Measurements from ENCODE around the gene DDIAS. TPM values are rescaled to one million over a fixed set of nuclear protein-coding genes. Genes with fewer than 3 reads are reported as not detected.

The DDIAS gene
- total and polyA plus RNA-seq, 3 experiments from 2014 or later = 1.6 to 27.8 (median 23.8) TPM

GRCh38 chr11:82974851-82975250, 73.3 kb downstream of the DDIAS start:
- Mint-ChIP-seq H3K27me3 (no peaks in the 10 kb centered on the region), H3K27ac (peak overlapping the region in 1 of 8 donors; percentile 22), H3K36me3 (no peaks in the 10 kb centered on the region), H3K9me3 (no peaks in the 10 kb centered on the region), H3K4me1 (peaks cover 24 to 43% (median 32%) of the 10 kb centered on the region in 3 donors), H3K4me3 (no peak overlapping the region)
- no peak for DNase-seq
- CTCF ChIA-PET = interaction anchor here (1.2 to 1.4 kb wide), 2 partner anchors 15 to 73 kb away, joined by 3 to 5 read pairs; partner anchors contain the start of gene DDIAS
- H3K27me3 ChIP-seq (ENCODE audit: insufficient read depth, low read length, poor library complexity, severe bottlenecking) = no peaks in the 10 kb centered on the region
- no peak overlapping the region for H3K4me3 ChIP-seq (ENCODE audit: low read length)
- no peak overlapping the region for H3K27ac ChIP-seq (ENCODE audit: low read depth, low read length)
- no peaks in the 10 kb centered on the region for H3K36me3 ChIP-seq (ENCODE audit: insufficient read depth, low read length)
- peaks cover 4% of the 10 kb centered on the region for H3K4me1 ChIP-seq (ENCODE audit: insufficient read depth, low read length)
- POLR2A ChIA-PET = interaction anchor here (0.6 kb wide), 1 partner anchor 24 kb away, joined by 3 read pairs; no protein-coding TSS in a partner anchor
- H3K9me3 ChIP-seq (ENCODE audit: low read length) = no peaks in the 10 kb centered on the region

- H3K27ac Mint-ChIP-seq = peak overlapping the region in 1 of 8 donors; percentile 34
Measured at GRCh38 chr11:82975882-82976281, 74.3 kb downstream of the DDIAS start.

DNA sequence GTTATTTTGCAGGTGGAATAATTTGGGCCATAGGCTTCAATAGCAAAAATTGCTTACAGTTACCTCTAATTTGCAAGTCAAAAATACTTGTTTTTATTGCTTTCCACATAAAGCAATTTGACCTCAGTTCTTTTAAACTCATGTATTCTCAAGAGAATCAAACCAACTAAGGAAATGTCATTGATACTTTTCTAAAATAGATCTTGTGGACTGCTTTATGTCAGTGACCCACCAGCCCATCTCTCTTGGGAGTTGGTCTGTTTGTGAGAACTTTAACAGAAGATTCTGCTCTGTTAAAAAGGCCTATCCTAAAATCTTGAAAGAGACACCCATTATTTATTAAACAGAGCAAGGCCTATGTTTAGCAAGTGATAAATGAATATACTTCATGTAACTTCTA, 75.2 kb downstream of the DDIAS start:
- no peak overlapping the region for H3K4me3 Mint-ChIP-seq
- H3K27me3 Mint-ChIP-seq = no peaks in the 10 kb centered on the region
- CTCF ChIA-PET = no interaction called here
- no peaks in the 10 kb centered on the region for H3K9me3 Mint-ChIP-seq
- H3K4me1 Mint-ChIP-seq = peaks cover 17 to 40% (median 24%) of the 10 kb centered on the region in 3 donors
- Histone ChIP-seq H3K27ac (ENCODE audit: low read depth, low read length) (no peak overlapping the region), H3K27me3 (ENCODE audit: insufficient read depth, low read length, poor library complexity, severe bottlenecking) (no peaks in the 10 kb centered on the region), H3K9me3 (ENCODE audit: low read length) (no peaks in the 10 kb centered on the region), H3K36me3 (ENCODE audit: insufficient read depth, low read length) (no peaks in the 10 kb centered on the region), H3K4me3 (ENCODE audit: low read length) (no peak overlapping the region), H3K4me1 (ENCODE audit: insufficient read depth, low read length) (no peaks in the 10 kb centered on the region)
- no peak for DNase-seq
- peaks cover 4 to 10% (median 6%) of the 10 kb centered on the region in 3 donors for H3K36me3 Mint-ChIP-seq
- no peak overlapping the region for H3K27ac Mint-ChIP-seq
- POLR2A ChIA-PET = no interaction called here

More at GRCh38 chr11:82975882-82976281, 74.3 kb downstream of the DDIAS start:
- Histone ChIP-seq H3K9me3 (ENCODE audit: low read length) (no peaks in the 10 kb centered on the region), H3K27ac (ENCODE audit: low read depth, low read length) (no peak overlapping the region), H3K36me3 (ENCODE audit: insufficient read depth, low read length) (no peaks in the 10 kb centered on the region), H3K27me3 (ENCODE audit: insufficient read depth, low read length, poor library complexity, severe bottlenecking) (no peaks in the 10 kb centered on the region), H3K4me1 (ENCODE audit: insufficient read depth, low read length) (peaks cover 4% of the 10 kb centered on the region), H3K4me3 (ENCODE audit: low read length) (no peak overlapping the region)
- Mint-ChIP-seq H3K4me1 (peaks cover 24 to 48% (median 32%) of the 10 kb centered on the region in 3 donors), H3K27me3 (no peaks in the 10 kb centered on the region), H3K4me3 (no peak overlapping the region), H3K36me3 (peaks cover 0 to 4% (median 0%) of the 10 kb centered on the region in 3 donors), H3K9me3 (no peaks in the 10 kb centered on the region)
- DNase-seq = no peak
- POLR2A ChIA-PET = no interaction called here
- CTCF ChIA-PET = interaction anchor here (1.2 kb wide), 1 partner anchor 14 kb away, joined by 5 read pairs; no protein-coding TSS in a partner anchor

- CTCF ChIA-PET = no interaction called here
- H3K27me3 ChIP-seq (ENCODE audit: insufficient read depth, low read length, poor library complexity, severe bottlenecking) = no peaks in the 10 kb centered on the region
- POLR2A ChIA-PET = interaction anchor here (0.5 kb wide), 1 partner anchor 18 kb away, joined by 4 read pairs; no protein-coding TSS in a partner anchor
- H3K27ac ChIP-seq (ENCODE audit: low read depth, low read length) = no peak overlapping the region
- DNase-seq = no peak
- Mint-ChIP-seq H3K9me3 (no peaks in the 10 kb centered on the region), H3K27me3 (no peaks in the 10 kb centered on the region), H3K4me1 (peaks cover 10 to 28% (median 13%) of the 10 kb centered on the region in 3 donors), H3K27ac (peak overlapping the region in 7 of 8 donors; percentile 18 to 74 (median 54)), H3K4me3 (peak overlapping the region in 2 of 7 donors; percentile 46 to 55), H3K36me3 (peaks cover 9 to 18% (median 10%) of the 10 kb centered on the region in 3 donors)
- no peak overlapping the region for H3K4me3 ChIP-seq (ENCODE audit: low read length)
- H3K9me3 ChIP-seq (ENCODE audit: low read length) = no peaks in the 10 kb centered on the region
- no peaks in the 10 kb centered on the region for H3K4me1 ChIP-seq (ENCODE audit: insufficient read depth, low read length)
- H3K36me3 ChIP-seq (ENCODE audit: insufficient read depth, low read length) = no peaks in the 10 kb centered on the region
Measured at GRCh38 chr11:82978422-82979099, 77.0 kb downstream of the DDIAS start.

GRCh38 chr11:82979824-82980223, 78.3 kb downstream of the DDIAS start:
- POLR2A ChIA-PET = no interaction called here
- CTCF ChIA-PET = interaction anchor here (1.1 kb wide), 1 partner anchor 53 kb away, joined by 3 read pairs; no protein-coding TSS in a partner anchor
- H3K27ac Mint-ChIP-seq = peak overlapping the region in 4 of 8 donors; percentile 14 to 69 (median 41)

DNA sequence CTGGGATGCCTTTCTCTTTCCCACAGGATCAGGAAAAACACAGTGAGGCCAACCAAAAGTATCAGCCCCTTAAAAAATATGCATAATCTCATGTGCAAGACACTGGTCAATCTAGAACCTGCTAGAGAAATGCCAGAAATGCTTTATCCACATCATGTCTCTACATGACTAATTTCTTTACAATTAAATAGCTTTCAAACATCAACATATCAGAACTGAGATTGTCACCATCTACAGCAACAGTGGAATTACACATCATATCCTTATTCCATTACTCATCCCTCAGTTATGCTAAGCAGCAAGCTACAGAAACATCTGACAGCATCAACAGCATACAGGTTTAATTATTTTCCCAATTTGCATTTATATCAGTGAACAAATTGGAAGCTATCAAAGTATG, 78.8 kb downstream of the DDIAS start:
- Mint-ChIP-seq H3K36me3 (peaks cover 12 to 30% (median 14%) of the 10 kb centered on the region in 3 donors), H3K4me1 (peaks cover 10 to 28% (median 13%) of the 10 kb centered on the region in 3 donors), H3K27me3 (no peaks in the 10 kb centered on the region), H3K4me3 (no peak overlapping the region), H3K27ac (peak overlapping the region in 1 of 8 donors; percentile 23), H3K9me3 (no peaks in the 10 kb centered on the region)
- ChIA-PET POLR2A (no interaction called here), CTCF (interaction anchor here (1.1 kb wide), 1 partner anchor 53 kb away, joined by 3 read pairs; no protein-coding TSS in a partner anchor)
- no peak overlapping the region for H3K27ac ChIP-seq (ENCODE audit: low read depth, low read length)
- no peak overlapping the region for H3K4me3 ChIP-seq (ENCODE audit: low read length)
- no peaks in the 10 kb centered on the region for H3K9me3 ChIP-seq (ENCODE audit: low read length)
- H3K36me3 ChIP-seq (ENCODE audit: insufficient read depth, low read length) = no peaks in the 10 kb centered on the region
- DNase-seq = no peak
- no peaks in the 10 kb centered on the region for H3K27me3 ChIP-seq (ENCODE audit: insufficient read depth, low read length, poor library complexity, severe bottlenecking)
- H3K4me1 ChIP-seq (ENCODE audit: insufficient read depth, low read length) = no peaks in the 10 kb centered on the region

More at GRCh38 chr11:82979824-82980223, 78.3 kb downstream of the DDIAS start:
- peaks cover 12 to 29% (median 14%) of the 10 kb centered on the region in 3 donors for H3K36me3 Mint-ChIP-seq
- no peaks in the 10 kb centered on the region for H3K27me3 ChIP-seq (ENCODE audit: insufficient read depth, low read length, poor library complexity, severe bottlenecking)
- H3K9me3 Mint-ChIP-seq = no peaks in the 10 kb centered on the region
- no peaks in the 10 kb centered on the region for H3K27me3 Mint-ChIP-seq
- no peaks in the 10 kb centered on the region for H3K9me3 ChIP-seq (ENCODE audit: low read length)
- H3K4me3 ChIP-seq (ENCODE audit: low read length) = no peak overlapping the region
- H3K4me1 ChIP-seq (ENCODE audit: insufficient read depth, low read length) = no peaks in the 10 kb centered on the region
- no peak for DNase-seq
- H3K4me3 Mint-ChIP-seq = no peak overlapping the region
- no peak overlapping the region for H3K27ac ChIP-seq (ENCODE audit: low read depth, low read length)
- H3K4me1 Mint-ChIP-seq = peaks cover 10 to 28% (median 13%) of the 10 kb centered on the region in 3 donors
- no peaks in the 10 kb centered on the region for H3K36me3 ChIP-seq (ENCODE audit: insufficient read depth, low read length)

DNA sequence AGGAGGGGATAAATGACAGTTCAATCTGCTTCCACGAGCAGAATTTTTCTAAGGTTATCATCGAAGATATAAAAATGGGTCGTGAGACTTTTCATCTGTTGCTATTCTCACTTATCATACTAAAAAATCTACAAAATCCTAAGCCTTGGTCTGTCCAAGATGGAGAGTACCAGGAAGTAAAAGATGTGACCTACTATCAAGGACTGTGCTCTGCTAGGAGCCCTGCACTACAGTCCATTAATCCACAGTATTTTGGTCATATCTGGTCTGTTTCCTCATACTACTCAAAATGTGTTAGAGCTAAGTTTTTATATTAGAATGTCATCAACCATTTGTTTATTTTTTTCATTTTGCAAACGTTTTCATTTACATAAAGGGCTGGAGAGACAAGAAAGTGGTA, 79.4 kb downstream of the DDIAS start:
- ChIA-PET POLR2A (no interaction called here), CTCF (interaction anchor here (1.0 to 1.1 kb wide), 2 partner anchors 54 to 60 kb away, joined by 3 read pairs; no protein-coding TSS in a partner anchor)
- Mint-ChIP-seq H3K27ac (no peak overlapping the region), H3K4me3 (no peak overlapping the region), H3K27me3 (no peaks in the 10 kb centered on the region), H3K36me3 (peaks cover 14 to 32% (median 14%) of the 10 kb centered on the region in 3 donors), H3K4me1 (peaks cover 10 to 28% (median 13%) of the 10 kb centered on the region in 3 donors), H3K9me3 (no peaks in the 10 kb centered on the region)
- no peak for DNase-seq
- Histone ChIP-seq H3K36me3 (ENCODE audit: insufficient read depth, low read length) (no peaks in the 10 kb centered on the region), H3K4me1 (ENCODE audit: insufficient read depth, low read length) (no peaks in the 10 kb centered on the region), H3K27me3 (ENCODE audit: insufficient read depth, low read length, poor library complexity, severe bottlenecking) (no peaks in the 10 kb centered on the region), H3K9me3 (ENCODE audit: low read length) (no peaks in the 10 kb centered on the region), H3K4me3 (ENCODE audit: low read length) (no peak overlapping the region), H3K27ac (ENCODE audit: low read depth, low read length) (no peak overlapping the region)

DNA sequence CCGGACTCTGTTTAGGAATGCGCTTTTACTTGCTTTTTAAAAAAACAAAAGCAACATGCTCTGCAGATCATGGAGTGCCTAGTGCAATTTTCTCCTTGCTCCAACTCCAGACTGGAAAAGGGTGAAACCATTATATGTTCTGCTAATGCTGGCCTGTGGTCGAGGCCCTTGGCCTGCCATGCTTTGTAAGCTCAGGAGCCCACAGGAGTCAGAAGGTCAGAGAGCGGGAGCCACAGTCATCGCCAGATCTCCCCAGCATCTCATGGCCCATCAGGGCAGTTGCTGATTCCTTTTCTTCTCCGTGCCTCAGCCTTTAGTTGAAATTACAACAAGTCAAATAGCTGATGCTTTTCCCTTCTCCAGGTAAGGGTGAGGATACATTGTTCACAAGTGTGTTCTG, 80.3 kb downstream of the DDIAS start:
- H3K27ac Mint-ChIP-seq = peak overlapping the region in 1 of 8 donors; percentile 38
- DNase-seq = no peak
- no peak overlapping the region for H3K27ac ChIP-seq (ENCODE audit: low read depth, low read length)
- no peak overlapping the region for H3K4me3 ChIP-seq (ENCODE audit: low read length)
- no peaks in the 10 kb centered on the region for H3K9me3 Mint-ChIP-seq
- no peaks in the 10 kb centered on the region for H3K36me3 ChIP-seq (ENCODE audit: insufficient read depth, low read length)
- ChIA-PET POLR2A (no interaction called here), CTCF (interaction anchor here (1.0 kb wide), 1 partner anchor 61 kb away, joined by 3 read pairs; no protein-coding TSS in a partner anchor)
- H3K9me3 ChIP-seq (ENCODE audit: low read length) = no peaks in the 10 kb centered on the region
- H3K4me3 Mint-ChIP-seq = no peak overlapping the region
- H3K4me1 ChIP-seq (ENCODE audit: insufficient read depth, low read length) = no peaks in the 10 kb centered on the region
- H3K27me3 ChIP-seq (ENCODE audit: insufficient read depth, low read length, poor library complexity, severe bottlenecking) = no peaks in the 10 kb centered on the region
- peaks cover 14 to 38% (median 17%) of the 10 kb centered on the region in 3 donors for H3K36me3 Mint-ChIP-seq
- H3K4me1 Mint-ChIP-seq = peaks cover 10 to 28% (median 13%) of the 10 kb centered on the region in 3 donors
- H3K27me3 Mint-ChIP-seq = no peaks in the 10 kb centered on the region
